VCaP (cell line): ENCODE data around the gene TMEM134.

Experiments
- H3K27ac ChIP-seq: fragments of 450-650 bp; 2 replicates; pipeline ENCODE4 v1.5.1; 2017
- TF ChIP-seq, protein P1 (sequence below): fragments of 450-650 bp; conservative IDR thresholded peaks from 2 replicates; pipeline ENCODE4 v1.5.1; 2017; ENCODE audit warnings: mild to moderate bottlenecking, moderate library complexity

Gene TMEM134

DNA sequence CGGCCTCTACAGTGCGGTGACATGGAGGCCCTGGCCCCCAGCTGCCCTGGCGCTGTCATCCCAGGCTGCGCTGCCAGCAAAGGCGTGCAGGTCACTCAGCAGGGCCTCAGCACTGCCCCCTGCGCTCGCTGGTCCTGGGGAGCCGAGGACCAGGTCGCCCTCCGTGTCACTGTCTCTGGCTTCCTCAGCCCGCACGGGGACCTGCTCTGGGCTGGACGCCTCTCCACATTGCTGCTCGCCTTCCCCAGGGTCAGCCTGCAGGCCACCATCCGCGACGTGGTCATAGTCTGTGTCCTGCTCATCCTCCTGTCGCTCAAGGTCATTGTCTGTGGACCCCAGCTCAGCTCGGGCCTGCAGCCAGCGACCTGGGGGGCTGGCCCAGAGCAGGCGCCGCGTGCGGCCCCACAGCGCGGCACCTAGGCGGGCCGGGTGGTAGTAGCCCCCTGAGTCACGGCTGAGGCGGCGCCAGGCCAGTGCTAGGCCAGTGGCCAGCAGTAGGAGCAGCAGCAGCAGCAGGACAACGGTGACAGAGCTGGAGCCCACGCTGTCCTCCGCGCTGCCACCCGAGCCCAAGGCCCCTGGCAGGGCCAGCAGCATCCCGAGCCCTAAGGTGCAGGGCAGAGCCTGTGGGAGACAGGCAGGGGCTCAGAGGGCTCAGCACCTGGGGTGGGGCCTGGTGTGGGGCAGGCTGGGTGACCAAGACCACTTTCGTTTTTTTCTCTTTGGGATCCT lies 33.2 kb downstream of the TMEM134 start:
- TF ChIP-seq, protein P1, sequence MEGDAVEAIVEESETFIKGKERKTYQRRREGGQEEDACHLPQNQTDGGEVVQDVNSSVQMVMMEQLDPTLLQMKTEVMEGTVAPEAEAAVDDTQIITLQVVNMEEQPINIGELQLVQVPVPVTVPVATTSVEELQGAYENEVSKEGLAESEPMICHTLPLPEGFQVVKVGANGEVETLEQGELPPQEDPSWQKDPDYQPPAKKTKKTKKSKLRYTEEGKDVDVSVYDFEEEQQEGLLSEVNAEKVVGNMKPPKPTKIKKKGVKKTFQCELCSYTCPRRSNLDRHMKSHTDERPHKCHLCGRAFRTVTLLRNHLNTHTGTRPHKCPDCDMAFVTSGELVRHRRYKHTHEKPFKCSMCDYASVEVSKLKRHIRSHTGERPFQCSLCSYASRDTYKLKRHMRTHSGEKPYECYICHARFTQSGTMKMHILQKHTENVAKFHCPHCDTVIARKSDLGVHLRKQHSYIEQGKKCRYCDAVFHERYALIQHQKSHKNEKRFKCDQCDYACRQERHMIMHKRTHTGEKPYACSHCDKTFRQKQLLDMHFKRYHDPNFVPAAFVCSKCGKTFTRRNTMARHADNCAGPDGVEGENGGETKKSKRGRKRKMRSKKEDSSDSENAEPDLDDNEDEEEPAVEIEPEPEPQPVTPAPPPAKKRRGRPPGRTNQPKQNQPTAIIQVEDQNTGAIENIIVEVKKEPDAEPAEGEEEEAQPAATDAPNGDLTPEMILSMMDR: no peak
- no peak overlapping the region; the same call in 1 of the 2 replicates for H3K27ac ChIP-seq

DNA sequence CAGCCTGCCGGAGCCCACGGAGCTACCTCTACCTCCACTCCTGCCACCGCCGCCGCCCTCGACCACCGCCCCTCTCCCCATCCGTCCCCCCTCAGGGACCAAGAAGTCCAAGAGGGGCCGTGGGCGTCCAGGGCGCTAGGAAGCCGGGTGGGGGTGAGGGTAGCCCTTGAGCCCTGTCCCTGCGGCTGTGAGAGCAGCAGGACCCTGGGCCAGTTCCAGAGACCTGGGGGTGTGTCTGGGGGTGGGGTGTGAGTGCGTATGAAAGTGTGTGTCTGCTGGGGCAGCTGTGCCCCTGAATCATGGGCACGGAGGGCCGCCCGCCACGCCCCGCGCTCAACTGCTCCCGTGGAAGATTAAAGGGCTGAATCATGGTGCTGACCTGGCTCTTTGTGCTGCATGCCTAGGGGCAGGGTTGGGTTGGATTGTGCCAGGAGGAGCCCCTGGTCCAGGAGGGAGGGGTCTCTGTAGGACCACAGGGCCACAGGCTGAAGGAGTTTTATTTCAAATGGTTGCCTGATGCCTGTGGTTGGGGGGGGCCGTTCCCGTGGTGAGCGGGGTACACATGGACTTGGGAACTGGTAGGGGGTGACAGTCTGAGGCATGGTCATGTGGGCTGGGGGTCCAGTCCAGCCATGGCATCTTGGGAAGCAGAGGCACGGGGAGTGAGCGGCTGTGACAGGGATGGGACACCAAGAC lies 33.9 kb downstream of the TMEM134 start:
- TF ChIP-seq, protein P1: no peak
- no peak overlapping the region for H3K27ac ChIP-seq

DNA sequence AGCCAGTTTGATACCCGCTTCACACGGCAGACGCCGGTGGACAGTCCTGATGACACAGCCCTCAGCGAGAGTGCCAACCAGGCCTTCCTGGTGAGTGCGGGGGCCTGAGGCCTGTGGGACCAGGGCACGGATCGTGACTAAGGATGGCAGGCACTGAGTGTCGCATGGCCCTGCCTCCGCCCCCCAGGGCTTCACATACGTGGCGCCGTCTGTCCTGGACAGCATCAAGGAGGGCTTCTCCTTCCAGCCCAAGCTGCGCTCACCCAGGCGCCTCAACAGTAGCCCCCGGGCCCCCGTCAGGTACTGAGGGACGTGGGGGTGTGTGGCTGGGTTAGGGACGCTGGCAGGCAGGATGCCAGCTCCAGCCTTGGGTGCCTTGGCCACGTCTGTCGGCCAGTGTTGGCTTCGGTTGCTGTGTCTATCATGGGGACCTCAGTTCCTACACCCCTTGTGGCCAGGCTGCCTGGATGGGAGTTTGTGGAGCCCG lies 34.6 kb downstream of the TMEM134 start:
- H3K27ac ChIP-seq: no peak overlapping the region
- TF ChIP-seq, protein P1: no peak

DNA sequence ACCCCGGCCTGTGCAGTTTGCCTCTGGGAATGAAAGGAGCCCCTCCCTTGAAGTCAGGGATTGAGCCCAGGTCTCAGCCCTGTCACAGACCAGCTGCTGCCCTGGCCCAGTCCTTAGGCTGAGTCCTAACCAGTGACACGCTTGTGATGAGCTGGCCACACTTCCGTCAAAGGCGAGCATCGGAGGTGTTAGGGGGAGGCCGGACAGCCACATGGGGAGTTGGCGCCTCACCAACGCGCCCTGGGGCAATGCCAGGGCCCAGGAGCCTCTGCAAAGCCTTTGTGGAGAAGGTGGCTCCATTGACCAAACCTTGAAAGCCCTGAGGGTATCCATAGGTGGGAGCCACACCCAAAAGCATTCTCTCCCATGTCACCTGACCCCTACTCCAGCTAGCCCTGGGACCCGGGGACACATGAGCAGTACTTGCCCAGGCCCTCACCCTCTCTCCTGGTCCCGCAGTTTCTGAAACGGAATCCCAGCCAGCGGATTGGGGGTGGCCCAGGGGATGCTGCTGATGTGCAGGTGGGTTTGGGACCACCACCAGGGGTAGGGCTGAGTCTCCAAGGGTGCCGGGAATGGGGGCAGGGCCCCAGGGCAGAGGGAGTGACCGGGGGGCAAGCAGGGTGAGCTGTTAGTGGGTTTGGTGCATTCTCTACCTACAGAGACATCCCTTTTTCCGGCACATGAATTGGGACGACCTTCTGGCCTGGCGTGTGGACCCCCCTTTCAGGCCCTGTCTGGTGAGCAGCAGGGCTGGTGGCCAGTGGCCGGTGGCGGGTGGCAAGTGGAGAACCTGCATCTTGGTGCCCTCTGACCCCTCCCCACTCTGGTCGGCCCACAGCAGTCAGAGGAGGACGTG lies 35.3 kb downstream of the TMEM134 start:
- no peak overlapping the region for H3K27ac ChIP-seq
- TF ChIP-seq, protein P1: no peak

DNA sequence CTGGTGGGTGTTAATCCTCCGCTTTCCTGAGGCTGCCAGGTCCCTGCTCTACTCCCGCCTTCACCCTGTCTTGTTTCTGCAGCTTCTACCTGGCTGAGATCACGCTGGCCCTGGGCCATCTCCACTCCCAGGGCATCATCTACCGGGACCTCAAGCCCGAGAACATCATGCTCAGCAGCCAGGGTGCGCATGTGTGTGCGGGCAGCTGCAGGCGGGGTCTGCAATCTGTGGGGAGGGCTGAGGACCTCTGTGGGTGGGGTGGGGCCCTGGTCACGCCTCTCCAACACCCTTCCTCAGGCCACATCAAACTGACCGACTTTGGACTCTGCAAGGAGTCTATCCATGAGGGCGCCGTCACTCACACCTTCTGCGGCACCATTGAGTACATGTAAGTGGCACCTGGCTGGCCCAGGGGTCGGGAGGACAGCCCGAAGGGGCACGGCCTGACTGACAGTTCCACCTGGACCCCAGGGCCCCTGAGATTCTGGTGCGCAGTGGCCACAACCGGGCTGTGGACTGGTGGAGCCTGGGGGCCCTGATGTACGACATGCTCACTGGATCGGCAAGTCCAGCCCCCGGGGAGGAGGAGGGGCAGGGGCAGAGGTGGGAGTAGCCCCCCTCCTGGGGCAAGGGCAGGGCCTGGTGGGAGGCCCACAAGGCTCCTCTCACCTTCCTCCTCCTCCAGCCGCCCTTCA lies 36.2 kb downstream of the TMEM134 start:
- TF ChIP-seq, protein P1: no peak
- H3K27ac ChIP-seq: no peak overlapping the region

DNA sequence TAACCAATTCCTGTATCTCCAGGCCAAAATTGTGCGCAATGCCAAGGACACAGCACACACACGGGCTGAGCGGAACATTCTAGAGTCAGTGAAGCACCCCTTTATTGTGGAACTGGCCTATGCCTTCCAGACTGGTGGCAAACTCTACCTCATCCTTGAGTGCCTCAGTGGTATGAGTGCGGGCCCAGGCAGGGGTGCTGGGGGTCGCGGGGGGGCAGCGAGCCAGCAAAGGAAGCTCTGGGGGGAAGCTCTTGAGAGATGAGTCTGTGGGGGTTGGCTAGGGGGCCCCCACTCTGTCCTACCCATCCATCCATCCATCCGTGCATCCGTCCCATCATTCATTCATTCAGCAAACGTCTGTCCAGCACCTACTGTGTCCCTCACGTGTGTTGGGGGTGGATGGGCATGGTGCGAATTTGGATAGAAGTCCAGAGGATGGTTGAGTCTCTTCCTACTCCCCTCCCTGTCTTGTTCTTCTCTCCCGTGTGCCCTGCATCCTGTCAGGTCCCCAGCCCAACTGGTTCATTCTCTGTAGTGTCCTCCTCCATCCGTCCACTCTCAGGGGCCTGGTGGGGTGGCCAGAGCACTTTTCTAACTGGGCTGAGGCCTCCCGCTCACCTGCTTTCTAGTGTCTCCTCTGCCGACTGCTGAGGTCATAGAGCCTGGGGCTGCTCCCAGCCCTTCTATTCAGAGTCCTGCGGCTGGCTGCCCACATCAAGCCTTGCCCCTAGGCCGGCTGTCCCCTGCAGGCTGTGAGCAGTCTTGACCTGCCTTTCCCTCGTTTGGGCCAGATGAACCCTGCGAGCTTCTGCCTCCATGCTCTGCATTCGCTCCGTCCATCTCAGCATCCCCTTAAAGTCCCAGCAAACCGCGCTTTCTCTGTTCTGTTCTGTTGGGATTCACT lies 37.5 kb downstream of the TMEM134 start:
- no peak overlapping the region for H3K27ac ChIP-seq
- TF ChIP-seq, protein P1: no peak
